ENCODE results near the gene PRMT5.

The PRMT5 gene

GRCh38 chr14:22896356-22896755 lies 32.8 kb downstream of the PRMT5 start:
- DNase-seq, result no peak

GRCh38 chr14:22895402-22895801 lies 33.8 kb downstream of the PRMT5 start:
- DNase-seq, result no peak

- DNase-seq, result no peak
Measured at GRCh38 chr14:22893706-22894105, 35.5 kb downstream of the PRMT5 start.

- no peak for DNase-seq
Measured at GRCh38 chr14:22892488-22892887, 36.7 kb downstream of the PRMT5 start.

- DNase-seq, result no peak
Measured at GRCh38 chr14:22890416-22890815, 38.8 kb downstream of the PRMT5 start.

GRCh38 chr14:22888662-22889061 lies 40.5 kb downstream of the PRMT5 start:
- no peak for DNase-seq

- no peak for DNase-seq
Measured at GRCh38 chr14:22887990-22888378, 41.2 kb downstream of the PRMT5 start.

- DNase-seq, result peak; percentile 35
Measured at GRCh38 chr14:22887260-22887989, 41.8 kb downstream of the PRMT5 start.

- DNase-seq, result peak; percentile 80
Measured at GRCh38 chr14:22886500-22887259, 42.5 kb downstream of the PRMT5 start.

GRCh38 chr14:22885975-22886374 lies 43.2 kb downstream of the PRMT5 start:
- no peak for DNase-seq

GRCh38 chr14:22884738-22885523 lies 44.2 kb downstream of the PRMT5 start:
- DNase-seq, result no peak

- no peak for DNase-seq
Measured at GRCh38 chr14:22884076-22884737, 45.0 kb downstream of the PRMT5 start.

- no peak for DNase-seq
Measured at GRCh38 chr14:22883173-22883976, 45.8 kb downstream of the PRMT5 start, which contains the start of gene REM2. TSS of gene REM2 (plus strand) at chr14:22883222. CDS start at chr14:22883288, 66 bp downstream.

- DNase-seq, result no peak
Measured at GRCh38 chr14:22882529-22883172, 46.5 kb downstream of the PRMT5 start.

- no peak for DNase-seq
Measured at GRCh38 chr14:22882064-22882463, 47.1 kb downstream of the PRMT5 start.

- DNase-seq, result no peak
Measured at GRCh38 chr14:22878271-22879246, 50.6 kb downstream of the PRMT5 start.

- DNase-seq, result no peak
Measured at GRCh38 chr14:22877000-22877501, 52.1 kb downstream of the PRMT5 start.

- no peak for DNase-seq
Measured at GRCh38 chr14:22875748-22876319, 53.3 kb downstream of the PRMT5 start.

- no peak for DNase-seq
Measured at GRCh38 chr14:22875003-22875747, 54.0 kb downstream of the PRMT5 start.

All from activated effector memory CD4-positive, alpha-beta T cell treated with Interleukin-2 at 50 U/mL for 16 hours (primary cell).